Measurements from ENCODE around the gene GLG1.

GRCh38 chr16:74511961-74512360 is 95.0 kb downstream of the GLG1 start:
- TF ChIP-seq CTCF (IDR thresholded peaks at IDR 0.05; ENCODE audit: low read depth, low read length): no peak
- no peak for TF ChIP-seq MAX (IDR thresholded peaks at IDR 0.05; ENCODE audit: low read depth, low read length)
- TF ChIP-seq POLR2A (IDR thresholded peaks at IDR 0.05; ENCODE audit: extremely low read depth, insufficient read length): no peak
- TF ChIP-seq MYC (IDR thresholded peaks at IDR 0.05; ENCODE audit: low read depth, low read length): no peak

Measured in NB4 (cell line).